MCF 10A (cell line): ENCODE data around the gene NEK9. TPM values are rescaled to one million over a fixed set of nuclear protein-coding genes. Genes with fewer than 3 reads are reported as not detected.

ENCODE experiments used
- BruUV-seq: library from RNA; stranded (reverse); fragments of 400-500 nt; replicated peaks from 2 replicates; lab custom pipeline; 2021; lab: Mats Ljungman, UMichigan
- CTCF ChIA-PET: fragments of 300-600 bp; sonication (Branson Sonifier 250); formaldehyde crosslinking; extraction: SDS; loops from one replicate; lab custom pipeline; 2021; ENCODE audit warnings: antibody characterized with exemption, inconsistent platforms; lab: Yijun Ruan, JAX
- POLR2A ChIA-PET: fragments of 300-600, 350-650 bp; sonication (Branson Sonifier 250); formaldehyde crosslinking; extraction: SDS; loops from one replicate; lab custom pipeline; 2020; ENCODE audit warnings: antibody characterized with exemption, inconsistent platforms; lab: Yijun Ruan, JAX
- DNase-seq: peaks from one replicate; pipeline ENCODE4 v3.0.0-alpha.2; 2018; ENCODE audit not compliant: unreplicated experiment
- H3K27ac Mint-ChIP-seq: one replicate; pipeline ENCODE4 v1.8.0; 2022; ENCODE audit warnings: mild to moderate bottlenecking, low read depth, mixed read lengths; ENCODE audit not compliant: unreplicated experiment
- H3K27me3 Mint-ChIP-seq: one replicate; pipeline ENCODE4 v1.8.0; 2022; ENCODE audit warnings: mixed read lengths; ENCODE audit not compliant: insufficient read depth, unreplicated experiment
- H3K36me3 Mint-ChIP-seq: one replicate; pipeline ENCODE4 v1.8.0; 2022; ENCODE audit warnings: mild to moderate bottlenecking, moderate library complexity, mixed read lengths; ENCODE audit not compliant: insufficient read depth, unreplicated experiment
- H3K4me1 Mint-ChIP-seq: one replicate; pipeline ENCODE4 v1.8.0; 2022; ENCODE audit warnings: mixed read lengths; ENCODE audit not compliant: insufficient read depth, unreplicated experiment
- H3K4me3 Mint-ChIP-seq: one replicate; pipeline ENCODE4 v1.8.0; 2022; ENCODE audit warnings: mild to moderate bottlenecking, moderate library complexity, mixed read lengths; ENCODE audit not compliant: unreplicated experiment
- H3K9me3 Mint-ChIP-seq: one replicate; pipeline ENCODE4 v1.8.0; 2022; ENCODE audit warnings: mixed read lengths; ENCODE audit not compliant: unreplicated experiment
- intact Hi-C: fragments of 100-400 bp; cut with micrococcal nuclease; formaldehyde crosslinking; loops from 2 replicates; pipeline ENCODE4 v1.14.1; 2022
- total RNA-seq: library from RNA; stranded (reverse); gene quantifications from 2 replicates; pipeline ENCODE4 v1.2.3, GENCODE V29; 2022
- TF ChIP-seq, protein P1 (sequence below): fragments of 200-600 bp; IDR thresholded peaks from one replicate; pipeline ENCODE4 v1.8.0; 2022; ENCODE audit warnings: antibody characterized with exemption, mild to moderate bottlenecking; ENCODE audit not compliant: unreplicated experiment

Gene NEK9
- total RNA-seq, 1 experiment from 2014 or later = 112 TPM

DNA sequence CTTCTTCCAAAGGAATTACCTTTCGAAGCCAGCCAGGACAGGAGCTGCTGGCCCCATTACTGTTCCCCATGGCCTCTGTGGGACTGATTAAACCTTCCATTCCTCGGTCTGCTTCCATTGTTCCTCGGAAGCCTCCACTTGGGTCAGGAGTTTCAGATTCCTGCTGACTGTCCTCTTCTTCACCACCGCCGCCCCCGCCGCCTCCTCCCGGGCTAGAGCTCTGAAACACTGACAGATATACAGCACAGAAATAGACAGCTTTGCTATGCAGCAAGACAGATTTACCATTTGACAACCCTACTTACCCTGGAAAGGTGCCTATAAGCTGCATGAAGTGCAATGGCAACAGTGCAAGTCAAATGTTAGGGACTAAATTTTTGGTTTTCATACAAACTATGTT, 35.6 kb downstream of the NEK9 start:
- TF ChIP-seq, protein P1, sequence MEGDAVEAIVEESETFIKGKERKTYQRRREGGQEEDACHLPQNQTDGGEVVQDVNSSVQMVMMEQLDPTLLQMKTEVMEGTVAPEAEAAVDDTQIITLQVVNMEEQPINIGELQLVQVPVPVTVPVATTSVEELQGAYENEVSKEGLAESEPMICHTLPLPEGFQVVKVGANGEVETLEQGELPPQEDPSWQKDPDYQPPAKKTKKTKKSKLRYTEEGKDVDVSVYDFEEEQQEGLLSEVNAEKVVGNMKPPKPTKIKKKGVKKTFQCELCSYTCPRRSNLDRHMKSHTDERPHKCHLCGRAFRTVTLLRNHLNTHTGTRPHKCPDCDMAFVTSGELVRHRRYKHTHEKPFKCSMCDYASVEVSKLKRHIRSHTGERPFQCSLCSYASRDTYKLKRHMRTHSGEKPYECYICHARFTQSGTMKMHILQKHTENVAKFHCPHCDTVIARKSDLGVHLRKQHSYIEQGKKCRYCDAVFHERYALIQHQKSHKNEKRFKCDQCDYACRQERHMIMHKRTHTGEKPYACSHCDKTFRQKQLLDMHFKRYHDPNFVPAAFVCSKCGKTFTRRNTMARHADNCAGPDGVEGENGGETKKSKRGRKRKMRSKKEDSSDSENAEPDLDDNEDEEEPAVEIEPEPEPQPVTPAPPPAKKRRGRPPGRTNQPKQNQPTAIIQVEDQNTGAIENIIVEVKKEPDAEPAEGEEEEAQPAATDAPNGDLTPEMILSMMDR = no peak
- Mint-ChIP-seq H3K27ac (no peak overlapping the region), H3K9me3 (no peaks in the 10 kb centered on the region), H3K27me3 (no peaks in the 10 kb centered on the region), H3K4me3 (no peak overlapping the region), H3K36me3 (peaks cover 98% of the 10 kb centered on the region), H3K4me1 (no peaks in the 10 kb centered on the region)
- DNase-seq = no peak
- BruUV-seq = no TSS peak
- intact Hi-C loops = no loop called here
- CTCF ChIA-PET = interaction anchor here (0.6 to 5.5 kb wide), 5 partner anchors 13 to 230 kb away, joined by 3 to 69 read pairs (median 4); no protein-coding TSS in a partner anchor
- POLR2A ChIA-PET = interaction anchor here (0.6 kb wide), 1 partner anchor 342 kb away, joined by 3 read pairs; no protein-coding TSS in a partner anchor

DNA sequence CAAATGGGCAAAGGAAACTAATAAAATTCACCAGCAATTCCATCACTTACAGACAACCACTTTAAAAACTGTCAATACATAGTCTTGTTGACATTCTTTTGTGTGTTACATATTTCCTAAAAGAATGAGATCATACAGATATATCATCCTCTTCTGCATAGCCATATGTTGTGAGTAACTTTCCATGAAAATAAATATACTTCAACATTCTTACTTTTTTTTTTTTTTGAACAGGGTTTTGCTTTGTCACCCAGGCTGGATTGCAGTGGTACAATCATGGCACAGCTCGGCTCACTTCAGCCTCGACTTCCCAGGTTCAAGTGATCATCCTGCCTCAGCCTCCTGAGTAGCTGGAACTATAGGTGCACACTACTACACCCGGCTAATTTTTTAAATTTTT, 36.5 kb downstream of the NEK9 start:
- DNase-seq = no peak
- ChIA-PET CTCF (interaction anchor here (0.7 to 5.5 kb wide), 4 partner anchors 14 to 229 kb away, joined by 3 to 69 read pairs (median 34); no protein-coding TSS in a partner anchor), POLR2A (interaction anchor here (0.6 to 1.1 kb wide), 2 partner anchors 11 to 74 kb away, joined by 3 read pairs; no protein-coding TSS in a partner anchor)
- Mint-ChIP-seq H3K4me1 (no peaks in the 10 kb centered on the region), H3K9me3 (no peaks in the 10 kb centered on the region), H3K4me3 (no peak overlapping the region), H3K27me3 (no peaks in the 10 kb centered on the region), H3K27ac (no peak overlapping the region), H3K36me3 (peaks cover 98% of the 10 kb centered on the region)
- intact Hi-C loops = no loop called here
- BruUV-seq = no TSS peak
- TF ChIP-seq, protein P1 = no peak

GRCh38 chr14:75088566-75089373, 38.1 kb downstream of the NEK9 start:
- no peaks in the 10 kb centered on the region for H3K27me3 Mint-ChIP-seq
- TF ChIP-seq, protein P1 = peak; percentile 75
- H3K36me3 Mint-ChIP-seq = peaks cover 98% of the 10 kb centered on the region
- no peak overlapping the region for H3K27ac Mint-ChIP-seq
- CTCF ChIA-PET = interaction anchor here (0.5 to 5.5 kb wide), 72 partner anchors 8 to 1414 kb away, joined by 3 to 69 read pairs (median 4); partner anchors contain the start of genes ACYP1, PROX2, RPS6KL1 and ZC2HC1C
- no peak overlapping the region for H3K4me3 Mint-ChIP-seq
- no TSS peak for BruUV-seq
- no peaks in the 10 kb centered on the region for H3K9me3 Mint-ChIP-seq
- peak; percentile 72 for DNase-seq
- POLR2A ChIA-PET = interaction anchor here (0.8 to 3.6 kb wide), 5 partner anchors 19 to 228 kb away, joined by 3 to 11 read pairs (median 3); partner anchors contain the start of genes ACYP1, DLST and ZC2HC1C
- intact Hi-C loops = loop anchor here (1.0 to 2.0 kb wide), 4 partner anchors 82 to 227 kb away; no protein-coding TSS in a partner anchor
- no peaks in the 10 kb centered on the region for H3K4me1 Mint-ChIP-seq

DNA sequence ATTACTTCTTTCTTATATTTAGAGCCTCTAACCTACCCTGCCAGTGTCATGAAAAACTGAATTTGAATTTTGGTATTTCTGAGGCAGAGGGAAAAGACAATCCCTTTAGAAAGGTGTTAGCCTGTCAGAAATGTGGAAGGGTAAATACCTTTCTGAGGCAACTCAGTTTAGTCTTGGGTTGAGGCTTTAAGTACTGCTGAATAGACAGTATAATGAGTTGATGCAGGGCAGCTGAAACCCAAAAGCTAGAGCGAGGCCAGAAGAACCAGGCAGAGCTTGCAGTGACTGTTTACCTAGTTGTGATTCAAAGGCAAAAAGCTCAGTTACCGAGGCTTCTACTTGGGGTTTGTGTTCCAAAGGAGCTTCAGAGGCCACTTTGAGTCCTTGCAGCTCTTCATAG, 38.7 kb downstream of the NEK9 start:
- no TSS peak for BruUV-seq
- DNase-seq = no peak
- Mint-ChIP-seq H3K9me3 (no peaks in the 10 kb centered on the region), H3K4me1 (no peaks in the 10 kb centered on the region), H3K36me3 (peaks cover 99% of the 10 kb centered on the region), H3K27me3 (no peaks in the 10 kb centered on the region), H3K27ac (no peak overlapping the region), H3K4me3 (no peak overlapping the region)
- TF ChIP-seq, protein P1 = no peak
- ChIA-PET POLR2A (interaction anchor here (0.8 to 3.6 kb wide), 5 partner anchors 18 to 228 kb away, joined by 3 to 11 read pairs (median 3); partner anchors contain the start of genes ACYP1, DLST and ZC2HC1C), CTCF (interaction anchor here (0.6 to 5.5 kb wide), 62 partner anchors 8 to 1414 kb away, joined by 3 to 69 read pairs (median 5); partner anchors contain the start of genes ACYP1, PROX2 and RPS6KL1)
- intact Hi-C loops = loop anchor here (1.0 to 2.0 kb wide), 4 partner anchors 81 to 227 kb away; no protein-coding TSS in a partner anchor
